Measurements from ENCODE around the gene NPAS2.

The NPAS2 gene

DNA sequence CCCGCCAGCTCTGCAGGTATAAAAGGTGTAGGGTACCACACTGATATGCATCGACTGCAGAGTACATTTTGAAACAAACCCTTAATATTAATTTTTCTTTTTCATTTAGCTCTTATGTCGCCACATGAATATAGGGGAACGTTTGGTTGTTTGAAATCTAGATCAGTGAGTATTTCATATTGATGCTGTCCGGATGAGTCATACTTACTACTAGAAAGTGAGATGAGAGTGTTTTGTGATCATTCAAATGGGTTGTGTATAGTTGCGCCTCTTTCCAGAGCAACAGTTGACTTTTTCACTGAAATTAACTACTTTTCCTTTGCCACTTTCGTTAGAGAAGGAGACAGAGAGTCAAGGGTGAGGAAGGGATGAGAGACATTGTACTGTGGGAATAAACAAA lies 24.6 kb downstream of the NPAS2 start:
- Histone ChIP-seq H3K4me1 (ENCODE audit: control insufficient read depth, low read depth, low read length) (no peaks in the 10 kb centered on the region), H2BK5ac (ENCODE audit: low read length) (no peak overlapping the region), H3K56ac (ENCODE audit: low read length) (no peak overlapping the region), H3K27ac (ENCODE audit: low read depth, low read length) (no peak overlapping the region), H3K4me2 (ENCODE audit: low read length) (no peak overlapping the region), H3K18ac (ENCODE audit: low read length) (no peak overlapping the region), H4K5ac (ENCODE audit: low read length) (no peak overlapping the region), H3K79me2 (ENCODE audit: control insufficient read depth, insufficient read depth, low read length) (no peaks in the 10 kb centered on the region), H3K27me3 (ENCODE audit: insufficient read depth, low read length, poor library complexity) (no peaks in the 10 kb centered on the region), H3K36me3 (ENCODE audit: control insufficient read depth, insufficient read depth, low read length) (no peaks in the 10 kb centered on the region), H3K4me3 (ENCODE audit: low read length) (no peak overlapping the region), H2BK15ac (replicated peaks; ENCODE audit: low read depth) (no peak overlapping the region), H3K4ac (ENCODE audit: low read depth, low read length) (no peak overlapping the region), H2AK5ac (ENCODE audit: low read length) (no peak overlapping the region), H3K9ac (ENCODE audit: low read length) (no peak overlapping the region), H3K79me1 (ENCODE audit: low read length) (no peaks in the 10 kb centered on the region), H3K23ac (ENCODE audit: low read length) (no peak overlapping the region), H4K8ac (ENCODE audit: low read depth, low read length) (no peak overlapping the region), H2BK120ac (ENCODE audit: low read depth, low read length) (no peak overlapping the region)
- no peak for DNase-seq
- WGBS (ENCODE audit: extremely low coverage, insufficient coverage, low lambda C conversion rate), result no CpG with 5 or more reads among the region's 7 CpGs

DNA sequence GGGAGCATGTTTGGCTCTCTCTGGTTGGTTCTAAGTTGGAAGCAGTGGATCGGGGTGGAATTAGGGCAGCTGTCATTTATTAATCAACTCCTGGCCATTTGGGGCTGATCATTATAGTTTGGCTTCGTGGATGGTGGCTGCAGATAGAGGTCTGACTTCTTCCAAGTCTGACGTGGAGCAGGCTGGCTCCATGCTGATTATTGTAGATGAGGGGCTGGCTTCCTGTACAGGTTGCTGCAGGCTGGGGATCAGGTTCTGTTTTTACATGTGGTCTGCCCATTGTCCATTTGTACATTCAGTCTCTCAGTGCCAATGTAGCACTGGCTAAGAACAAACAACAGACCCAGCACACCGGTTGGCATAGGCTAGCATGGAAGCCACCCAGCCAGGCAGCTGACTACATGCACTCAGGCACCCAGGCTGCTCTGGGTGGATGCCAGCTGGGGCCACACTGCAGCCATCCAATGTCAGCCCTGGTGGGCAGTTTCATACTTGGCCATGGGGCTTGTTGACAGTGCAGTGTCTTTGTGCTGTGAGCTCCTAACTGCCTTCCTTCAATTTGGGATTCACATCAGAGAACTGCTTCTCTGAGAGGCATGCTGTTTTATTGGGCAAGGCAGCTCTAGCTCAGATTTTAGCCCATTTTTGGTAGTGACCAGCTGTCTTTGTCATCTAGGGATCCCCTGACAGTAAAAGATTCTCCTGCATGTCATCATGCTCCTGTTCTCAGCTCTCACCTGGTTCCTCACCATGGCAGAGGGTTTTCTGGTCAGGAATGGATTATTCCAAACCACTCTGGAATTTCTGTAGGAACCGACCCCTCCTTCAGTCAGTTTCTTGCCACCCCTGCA lies 25.4 kb downstream of the NPAS2 start:
- Histone ChIP-seq H2BK5ac (ENCODE audit: low read length) (no peak overlapping the region), H3K4me1 (ENCODE audit: control insufficient read depth, low read depth, low read length) (no peaks in the 10 kb centered on the region), H4K5ac (ENCODE audit: low read length) (no peak overlapping the region), H3K36me3 (ENCODE audit: control insufficient read depth, insufficient read depth, low read length) (no peaks in the 10 kb centered on the region), H3K27ac (ENCODE audit: low read depth, low read length) (no peak overlapping the region), H3K4ac (ENCODE audit: low read depth, low read length) (no peak overlapping the region), H3K79me1 (ENCODE audit: low read length) (no peaks in the 10 kb centered on the region), H3K4me2 (ENCODE audit: low read length) (no peak overlapping the region), H4K8ac (ENCODE audit: low read depth, low read length) (no peak overlapping the region), H3K79me2 (ENCODE audit: control insufficient read depth, insufficient read depth, low read length) (no peaks in the 10 kb centered on the region), H3K9ac (ENCODE audit: low read length) (no peak overlapping the region), H3K27me3 (ENCODE audit: insufficient read depth, low read length, poor library complexity) (no peaks in the 10 kb centered on the region), H2BK15ac (replicated peaks; ENCODE audit: low read depth) (no peak overlapping the region), H3K56ac (ENCODE audit: low read length) (no peak overlapping the region), H2BK120ac (ENCODE audit: low read depth, low read length) (no peak overlapping the region), H2AK5ac (ENCODE audit: low read length) (no peak overlapping the region), H3K23ac (ENCODE audit: low read length) (no peak overlapping the region), H3K4me3 (ENCODE audit: low read length) (no peak overlapping the region), H3K18ac (ENCODE audit: low read length) (no peak overlapping the region)
- no CpG with 5 or more reads among the region's 5 CpGs for WGBS (ENCODE audit: extremely low coverage, insufficient coverage, low lambda C conversion rate)
- no peak for DNase-seq

DNA sequence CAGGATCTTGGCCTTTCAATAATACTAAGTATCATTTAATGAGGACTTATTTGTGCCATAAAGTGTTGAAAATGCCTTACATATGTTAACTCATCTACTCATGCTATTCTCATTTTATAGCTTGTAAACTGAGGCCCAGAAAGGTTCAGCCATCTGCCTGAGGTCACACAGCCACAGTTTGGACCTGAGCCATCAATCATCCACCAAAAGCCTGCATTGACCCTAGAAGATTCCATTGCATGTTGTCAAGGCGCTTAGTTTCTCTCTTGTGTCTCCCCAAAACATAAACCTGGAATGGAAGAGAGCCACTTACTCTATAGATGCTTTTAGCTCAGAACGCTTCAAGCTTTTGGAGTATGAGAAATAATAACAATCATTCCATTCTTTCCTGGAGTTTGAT lies 26.8 kb downstream of the NPAS2 start:
- H3K18ac ChIP-seq (ENCODE audit: low read length), result no peak overlapping the region
- no peaks in the 10 kb centered on the region for H3K36me3 ChIP-seq (ENCODE audit: control insufficient read depth, insufficient read depth, low read length)
- WGBS (ENCODE audit: extremely low coverage, insufficient coverage, low lambda C conversion rate), result no CpG with 5 or more reads among the region's 2 CpGs
- no peaks in the 10 kb centered on the region for H3K79me1 ChIP-seq (ENCODE audit: low read length)
- no peak overlapping the region for H3K56ac ChIP-seq (ENCODE audit: low read length)
- no peak overlapping the region for H3K4me3 ChIP-seq (ENCODE audit: low read length)
- H3K23ac ChIP-seq (ENCODE audit: low read length), result no peak overlapping the region
- no peaks in the 10 kb centered on the region for H3K27me3 ChIP-seq (ENCODE audit: insufficient read depth, low read length, poor library complexity)
- H3K4ac ChIP-seq (ENCODE audit: low read depth, low read length), result no peak overlapping the region
- H2BK15ac ChIP-seq (replicated peaks; ENCODE audit: low read depth), result no peak overlapping the region
- no peak overlapping the region for H2BK120ac ChIP-seq (ENCODE audit: low read depth, low read length)
- no peak overlapping the region for H4K8ac ChIP-seq (ENCODE audit: low read depth, low read length)
- no peak overlapping the region for H4K5ac ChIP-seq (ENCODE audit: low read length)
- no peak overlapping the region for H2AK5ac ChIP-seq (ENCODE audit: low read length)
- no peak overlapping the region for H2BK5ac ChIP-seq (ENCODE audit: low read length)
- DNase-seq, result no peak
- H3K4me1 ChIP-seq (ENCODE audit: control insufficient read depth, low read depth, low read length), result no peaks in the 10 kb centered on the region
- H3K79me2 ChIP-seq (ENCODE audit: control insufficient read depth, insufficient read depth, low read length), result no peaks in the 10 kb centered on the region
- no peak overlapping the region for H3K9ac ChIP-seq (ENCODE audit: low read length)
- no peak overlapping the region for H3K27ac ChIP-seq (ENCODE audit: low read depth, low read length)
- H3K4me2 ChIP-seq (ENCODE audit: low read length), result no peak overlapping the region

DNA sequence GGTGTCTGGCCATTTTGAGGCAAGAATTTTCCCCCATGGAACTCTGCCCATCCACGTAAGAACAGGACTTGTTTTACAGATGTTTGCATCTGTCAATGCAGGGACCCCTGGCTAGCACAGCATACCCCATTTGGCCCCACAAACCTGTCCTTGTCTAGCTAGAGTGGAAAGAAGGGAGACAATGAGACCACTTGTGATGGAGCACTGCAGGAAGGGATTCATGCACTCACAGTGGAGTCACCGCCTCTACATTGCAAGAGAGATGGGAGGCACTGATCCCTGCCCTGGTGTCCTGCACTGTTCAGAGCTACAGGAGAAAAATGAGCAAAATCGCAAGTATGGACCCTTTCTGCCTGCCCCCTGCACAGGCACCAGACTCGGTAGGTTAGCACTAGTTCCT lies 32.5 kb downstream of the NPAS2 start:
- Histone ChIP-seq H3K36me3 (ENCODE audit: control insufficient read depth, insufficient read depth, low read length) (no peaks in the 10 kb centered on the region), H3K18ac (ENCODE audit: low read length) (no peak overlapping the region), H3K23ac (ENCODE audit: low read length) (no peak overlapping the region), H3K4me1 (ENCODE audit: control insufficient read depth, low read depth, low read length) (no peaks in the 10 kb centered on the region), H3K4ac (ENCODE audit: low read depth, low read length) (no peak overlapping the region), H4K8ac (ENCODE audit: low read depth, low read length) (no peak overlapping the region), H4K5ac (ENCODE audit: low read length) (no peak overlapping the region), H3K4me2 (ENCODE audit: low read length) (no peak overlapping the region), H3K9ac (ENCODE audit: low read length) (no peak overlapping the region), H3K27ac (ENCODE audit: low read depth, low read length) (no peak overlapping the region), H3K56ac (ENCODE audit: low read length) (no peak overlapping the region), H2BK5ac (ENCODE audit: low read length) (no peak overlapping the region), H3K4me3 (ENCODE audit: low read length) (no peak overlapping the region), H3K27me3 (ENCODE audit: insufficient read depth, low read length, poor library complexity) (no peaks in the 10 kb centered on the region), H2AK5ac (ENCODE audit: low read length) (no peak overlapping the region), H3K79me2 (ENCODE audit: control insufficient read depth, insufficient read depth, low read length) (no peaks in the 10 kb centered on the region), H2BK120ac (ENCODE audit: low read depth, low read length) (no peak overlapping the region), H3K79me1 (ENCODE audit: low read length) (no peaks in the 10 kb centered on the region), H2BK15ac (replicated peaks; ENCODE audit: low read depth) (no peak overlapping the region)
- no CpG with 5 or more reads among the region's 4 CpGs for WGBS (ENCODE audit: extremely low coverage, insufficient coverage, low lambda C conversion rate)
- no peak for DNase-seq

DNA sequence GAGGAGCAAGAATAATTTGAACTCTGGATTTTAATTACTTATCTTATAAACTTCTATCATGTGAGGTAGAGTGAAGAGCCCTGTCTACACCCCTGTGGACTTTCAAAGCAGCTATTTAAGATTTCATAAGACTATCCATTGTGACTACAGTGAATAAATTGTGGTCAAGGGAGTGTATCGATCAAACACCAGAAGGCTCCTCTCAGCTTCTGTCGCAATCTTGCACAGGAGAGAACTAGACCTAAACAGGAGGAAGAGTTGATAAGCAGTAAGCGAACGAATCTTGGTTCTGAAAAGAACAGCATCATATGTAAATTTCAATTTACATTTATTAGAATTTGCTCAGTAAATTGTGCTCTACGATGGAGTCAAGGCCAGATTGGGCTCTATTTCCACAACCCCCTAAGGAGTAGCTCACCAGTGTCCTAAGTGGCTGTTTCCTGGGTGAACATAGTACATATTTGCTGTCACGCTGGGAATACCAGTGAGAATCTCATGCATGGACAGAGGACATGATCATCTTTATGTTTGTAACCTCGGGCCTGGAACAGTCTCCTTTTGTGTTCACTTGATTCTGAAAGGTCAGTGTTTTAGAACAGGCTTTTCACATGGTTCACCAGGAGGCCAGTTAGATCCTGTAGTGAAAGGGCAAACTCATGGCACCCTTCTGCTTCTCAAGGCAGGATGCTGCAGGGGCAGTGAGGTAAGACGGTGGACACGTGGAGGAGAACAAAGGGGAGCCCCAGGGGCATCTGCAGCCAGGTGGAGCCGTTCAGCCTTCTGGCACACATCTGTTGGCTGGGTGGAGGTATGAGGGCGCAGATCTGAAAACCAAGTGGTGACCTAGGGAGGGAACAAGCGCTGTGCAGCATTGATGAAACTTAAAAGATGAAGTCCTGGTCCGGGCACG lies 33.3 kb downstream of the NPAS2 start:
- Histone ChIP-seq H3K4ac (ENCODE audit: low read depth, low read length) (no peak overlapping the region), H4K8ac (ENCODE audit: low read depth, low read length) (no peak overlapping the region), H3K27me3 (ENCODE audit: insufficient read depth, low read length, poor library complexity) (no peaks in the 10 kb centered on the region), H4K5ac (ENCODE audit: low read length) (no peak overlapping the region), H2BK15ac (replicated peaks; ENCODE audit: low read depth) (no peak overlapping the region), H3K56ac (ENCODE audit: low read length) (no peak overlapping the region), H3K79me2 (ENCODE audit: control insufficient read depth, insufficient read depth, low read length) (no peaks in the 10 kb centered on the region), H3K27ac (ENCODE audit: low read depth, low read length) (no peak overlapping the region), H3K36me3 (ENCODE audit: control insufficient read depth, insufficient read depth, low read length) (no peaks in the 10 kb centered on the region), H2BK5ac (ENCODE audit: low read length) (no peak overlapping the region), H2BK120ac (ENCODE audit: low read depth, low read length) (no peak overlapping the region), H3K79me1 (ENCODE audit: low read length) (no peaks in the 10 kb centered on the region), H3K4me1 (ENCODE audit: control insufficient read depth, low read depth, low read length) (no peaks in the 10 kb centered on the region), H3K4me3 (ENCODE audit: low read length) (no peak overlapping the region), H3K9ac (ENCODE audit: low read length) (no peak overlapping the region), H3K23ac (ENCODE audit: low read length) (no peak overlapping the region), H3K4me2 (ENCODE audit: low read length) (no peak overlapping the region), H2AK5ac (ENCODE audit: low read length) (no peak overlapping the region), H3K18ac (ENCODE audit: low read length) (no peak overlapping the region)
- WGBS (ENCODE audit: extremely low coverage, insufficient coverage, low lambda C conversion rate), result no CpG with 5 or more reads among the region's 14 CpGs
- DNase-seq, result peak; percentile 10

Data from mesendoderm (in vitro differentiated cells).